Panc1 (cell line): ENCODE measurements around the gene ANO5. TPM values are rescaled to one million over a fixed set of nuclear protein-coding genes. Genes with fewer than 3 reads are reported as not detected.

ENCODE experiments used
- ATAC-seq: fragments of 200-7000 bp; cut with Tn5 transposase; 2 replicates; pipeline ENCODE4 v1.9.1; 2020; ENCODE audit warnings: mild to moderate bottlenecking, moderate library complexity
- BruUV-seq: library from RNA; stranded (reverse); fragments of 400-500 nt; replicated peaks from 2 replicates; lab custom pipeline; 2021; lab: Mats Ljungman, UMichigan
- CTCF ChIA-PET: fragments of 300-600 bp; sonication (Branson Sonifier 250); formaldehyde crosslinking; loops from one replicate; lab custom pipeline; 2022; ENCODE audit warnings: antibody characterized with exemption; lab: Charles Lee
- POLR2A ChIA-PET: fragments of 300-600 bp; sonication (Branson Sonifier 250); formaldehyde crosslinking; loops from one replicate; lab custom pipeline; 2022; ENCODE audit warnings: antibody characterized with exemption; lab: Charles Lee
- DNase-seq: peaks from one replicate; pipeline ENCODE4 v3.0.0-alpha.2; 2010; ENCODE audit warnings: low read depth, low spot score
- H3K27ac ChIP-seq: 2 replicates; pipeline ENCODE4 v1.5.1; 2011; ENCODE audit warnings: mild to moderate bottlenecking, low read length, inconsistent platforms
- H3K27me3 ChIP-seq: fragments of 200-500 bp; sonication (Bioruptor generic); 2 replicates; pipeline ENCODE4 v1.6.0; 2014; ENCODE audit warnings: low read length, inconsistent platforms; ENCODE audit not compliant: control insufficient read depth, insufficient read depth
- H3K36me3 ChIP-seq: fragments of 200-500 bp; sonication (Bioruptor generic); 2 replicates; pipeline ENCODE4 v1.5.1; 2014; ENCODE audit warnings: inconsistent platforms, mild to moderate bottlenecking, low read length, moderate library complexity; ENCODE audit not compliant: control insufficient read depth, insufficient read depth
- H3K4me1 ChIP-seq: 2 replicates; pipeline ENCODE4 v1.5.1; 2011; ENCODE audit warnings: inconsistent platforms, mild to moderate bottlenecking, low read length, moderate library complexity; ENCODE audit not compliant: control insufficient read depth, insufficient read depth
- H3K4me3 ChIP-seq, 2 experiments: 2 replicates each; pipeline ENCODE4 v1.5.1; 2011 to 2012; ENCODE audit warnings: low read depth in 2 of 2, low read length in 2 of 2, mild to moderate bottlenecking in 2 of 2, inconsistent platforms in 1 of 2, moderate library complexity in 1 of 2
- H3K9me3 ChIP-seq: fragments of 200-500 bp; sonication (Bioruptor generic); 2 replicates; pipeline ENCODE4 v1.5.1; 2014; ENCODE audit warnings: low read depth, mild to moderate bottlenecking, inconsistent platforms, low read length, moderate library complexity; ENCODE audit not compliant: control insufficient read depth, insufficient read depth
- CTCF ChIP-seq: fragments of 450-650 bp; IDR thresholded peaks from 2 replicates; pipeline ENCODE4 v1.5.1; 2017; ENCODE audit warnings: mild to moderate bottlenecking
- POLR2AphosphoS5 ChIP-seq: IDR thresholded peaks from 2 replicates; pipeline ENCODE4 v1.6.1; 2012; ENCODE audit warnings: mild to moderate bottlenecking, low read depth, low read length, moderate library complexity
- REST ChIP-seq, 2 experiments: IDR thresholded peaks; 2 replicates each; pipeline ENCODE4 v1.6.1; 2011 to 2012; ENCODE audit warnings: low read depth in 2 of 2, control low read depth in 1 of 2, low read length in 1 of 2, mild to moderate bottlenecking in 1 of 2, moderate library complexity in 1 of 2; ENCODE audit not compliant: insufficient read depth in 1 of 2
- SIN3A ChIP-seq: IDR thresholded peaks from 2 replicates; pipeline ENCODE4 v1.6.1; 2012; ENCODE audit warnings: low read depth, mild to moderate bottlenecking, low read length, moderate library complexity, borderline replicate concordance; ENCODE audit not compliant: insufficient read depth
- TCF7L2 ChIP-seq: IDR thresholded peaks from 2 replicates; pipeline ENCODE4 v1.6.1; 2011; ENCODE audit warnings: mild to moderate bottlenecking, low read depth, low read length, inconsistent platforms
- in situ Hi-C: cut with HindIII; loops from 2 replicates; pipeline ENCODE4 v1.10.0; 2016; ENCODE audit warnings: low sequenced_read_pairs, low pct_unique_long_range_greater_than_20kb
- intact Hi-C: fragments of 100-400 bp; cut with micrococcal nuclease; formaldehyde crosslinking; loops from one replicate; pipeline ENCODE4 v1.10.0; 2022; ENCODE audit not compliant: unreplicated experiment
- total RNA-seq: library from RNA; stranded (reverse); gene quantifications from one replicate; pipeline ENCODE4 v1.2.1, GENCODE V29; 2021; ENCODE audit not compliant: unreplicated experiment

The ANO5 gene
- total RNA-seq, 1 experiment from 2014 or later, result 1.7 TPM

- CTCF ChIA-PET, result no interaction called here
- POLR2A ChIA-PET, result no interaction called here
- H3K4me3 ChIP-seq, result no peak overlapping the region
- no peaks in the 10 kb centered on the region for H3K9me3 ChIP-seq
- TF ChIP-seq CTCF (no peak), SIN3A (no peak), TCF7L2 (no peak), POLR2AphosphoS5 (no peak), REST (IDR thresholded peaks at IDR 0.05; ENCODE audit: insufficient read depth in 1 of 2, low read depth in 2 of 2, low read length in 1 of 2) (no peak)
- in situ Hi-C loops (no loop called here), intact Hi-C loops (no loop called here)
- H3K4me1 ChIP-seq, result no peaks in the 10 kb centered on the region
- no TSS peak for BruUV-seq
- DNase-seq, result no peak
- no peak overlapping the region for H3K27ac ChIP-seq
- H3K36me3 ChIP-seq, result no peaks in the 10 kb centered on the region
- no peak for ATAC-seq
- no peaks in the 10 kb centered on the region; the same call in 1 of the 2 replicates for H3K27me3 ChIP-seq
Measured at GRCh38 chr11:22163394-22163797, 29.5 kb upstream of the ANO5 start.

GRCh38 chr11:22165087-22165486 is 27.8 kb upstream of the ANO5 start:
- TF ChIP-seq SIN3A, result no peak
- BruUV-seq, result no TSS peak
- Histone ChIP-seq H3K4me1 (no peaks in the 10 kb centered on the region), H3K9me3 (no peaks in the 10 kb centered on the region), H3K27me3 (no peaks in the 10 kb centered on the region; the same call in 1 of the 2 replicates), H3K27ac (no peak overlapping the region), H3K4me3 (no peak overlapping the region), H3K36me3 (no peaks in the 10 kb centered on the region)
- in situ Hi-C loops, result no loop called here
- CTCF ChIA-PET, result no interaction called here
- intact Hi-C loops, result no loop called here
- POLR2A ChIA-PET, result no interaction called here
- ATAC-seq (no peak), DNase-seq (no peak)

GRCh38 chr11:22165759-22166513 is 26.9 kb upstream of the ANO5 start:
- no TSS peak for BruUV-seq
- DNase-seq (no peak), ATAC-seq (no peak)
- no peak overlapping the region for H3K4me3 ChIP-seq
- H3K27ac ChIP-seq, result no peak overlapping the region
- H3K36me3 ChIP-seq, result no peaks in the 10 kb centered on the region
- H3K4me1 ChIP-seq, result no peaks in the 10 kb centered on the region
- TF ChIP-seq SIN3A (no peak), CTCF (no peak), TCF7L2 (no peak), POLR2AphosphoS5 (no peak), REST (IDR thresholded peaks at IDR 0.05; ENCODE audit: insufficient read depth in 1 of 2, low read depth in 2 of 2, low read length in 1 of 2) (no peak)
- ChIA-PET POLR2A (no interaction called here), CTCF (no interaction called here)
- H3K27me3 ChIP-seq, result no peaks in the 10 kb centered on the region; the same call in 1 of the 2 replicates
- in situ Hi-C loops, result no loop called here
- H3K9me3 ChIP-seq, result no peaks in the 10 kb centered on the region
- intact Hi-C loops, result no loop called here
